HepG2 (cell line): ENCODE measurements around the gene IPO8. TPM values are rescaled to one million over a fixed set of nuclear protein-coding genes. Genes with fewer than 3 reads are reported as not detected.
"Not testable (repeated sequence)": the region's sequence is repeated elsewhere in the genome, so short reads cannot be mapped to it uniquely, and the experiment has no call there.

Source experiments
- ATAC-seq: fragments of 200-7000 bp; cut with Tn5 transposase; 3 replicates; pipeline ENCODE4 v1.9.1; 2020; ENCODE audit warnings: mild to moderate bottlenecking, moderate library complexity
- BruUV-seq: library from RNA; stranded (reverse); fragments of 400-500 nt; replicated peaks from 2 replicates; lab custom pipeline; 2021; lab: Mats Ljungman, UMichigan
- CTCF ChIA-PET: fragments of 300-600 bp; formaldehyde crosslinking; extraction: SDS; loops from one replicate; lab custom pipeline; 2021; ENCODE audit warnings: low total read pairs, inconsistent platforms, low intra/inter-chr PET ratio; lab: Yijun Ruan, JAX
- POLR2A ChIA-PET: fragments of 350-600 bp; sonication (Branson Sonifier 250); formaldehyde crosslinking; loops from one replicate; lab custom pipeline; 2020; ENCODE audit warnings: antibody characterized with exemption, inconsistent platforms; lab: Yijun Ruan, JAX
- DNase-seq: peaks from one replicate; pipeline ENCODE4 v3.0.0-alpha.2; 2015; ENCODE audit warnings: low spot score
- FAIRE-seq: peaks from 3 replicates; lab custom pipeline; 2011; peaks lifted over from hg19 to GRCh38; lab: Jason Lieb, UNC
- H2AFZ ChIP-seq: one replicate; pipeline ENCODE4 v1.6.1; 2011; ENCODE audit warnings: low read length, inconsistent platforms
- H3K27ac ChIP-seq: fragments of 300-600 bp; 3 replicates; pipeline ENCODE4 v1.8.0; 2011; ENCODE audit warnings: mixed run types, mild to moderate bottlenecking, mixed read lengths, low read length, inconsistent platforms; ENCODE audit not compliant: insufficient read depth; ENCODE audit errors: extremely low read length
- H3K27me3 ChIP-seq, 2 experiments: fragments of 200-600 bp in 1 of 2; 2 replicates in 1 of 2; 3 replicates in 1 of 2; pipeline versions ENCODE4 v1.6.0 to v1.8.0; 2011; ENCODE audit warnings: low read length in 2 of 2, mild to moderate bottlenecking in 2 of 2, moderate library complexity in 2 of 2, inconsistent platforms in 1 of 2; ENCODE audit not compliant: insufficient read depth in 2 of 2, control insufficient read depth in 1 of 2
- H3K36me3 ChIP-seq, 2 experiments: fragments of 200-600 bp in 1 of 2; replicated peaks in 1 of 2; 2 replicates in 1 of 2; 3 replicates in 1 of 2; pipeline versions ENCODE4 v1.5.1 to v1.8.0; 2011; ENCODE audit warnings: low read length in 2 of 2, inconsistent platforms in 1 of 2; ENCODE audit not compliant: insufficient read depth in 2 of 2, control insufficient read depth in 1 of 2
- H3K4me1 ChIP-seq: 2 replicates; pipeline ENCODE4 v1.5.1; 2012; ENCODE audit warnings: low read length, inconsistent platforms; ENCODE audit not compliant: insufficient read depth
- H3K4me2 ChIP-seq: 2 replicates; pipeline ENCODE4 v1.6.0; 2011; ENCODE audit warnings: low read depth, low read length, inconsistent platforms
- H3K4me3 ChIP-seq, 3 experiments: fragments of 200-600 bp in 1 of 3; sonication (generic), shearing (Covaris generic) in 1 of 3; replicated peaks in 1 of 3; 2 replicates each; pipeline ENCODE4 v1.5.1; 2011 to 2016; ENCODE audit warnings: low read length in 3 of 3, inconsistent platforms in 2 of 3, low read depth in 2 of 3, mild to moderate bottlenecking in 2 of 3, control low read depth in 1 of 3, mixed read lengths in 1 of 3; ENCODE audit not compliant: insufficient read depth in 1 of 3
- H3K79me2 ChIP-seq: one replicate; pipeline ENCODE4 v1.6.1; 2011; ENCODE audit warnings: low read length, inconsistent platforms; ENCODE audit not compliant: insufficient read depth
- H3K9ac ChIP-seq: 2 replicates; pipeline ENCODE4 v1.6.0; 2011; ENCODE audit warnings: mild to moderate bottlenecking, low read depth, low read length, inconsistent platforms; ENCODE audit not compliant: insufficient read depth
- H3K9me3 ChIP-seq: 2 replicates; pipeline ENCODE4 v1.5.1; 2012; ENCODE audit warnings: mild to moderate bottlenecking, low read length
- H4K20me1 ChIP-seq: 2 replicates; pipeline ENCODE4 v1.6.0; 2011; ENCODE audit warnings: inconsistent platforms, mild to moderate bottlenecking, low read length, moderate library complexity; ENCODE audit not compliant: insufficient read depth
- ZNF629 ChIP-seq: sonication (generic); formaldehyde crosslinking; conservative IDR thresholded peaks from 2 replicates; pipeline ENCODE4 v1.5.0; 2020; ENCODE audit warnings: missing genetic modification reagents
- WGBS: methylation state at CpG from one replicate; pipeline ENCODE4 v1.1.6; 2017; ENCODE audit warnings: low lambda C conversion rate; 5-methylcytosine and 5-hydroxymethylcytosine counted together
- in situ Hi-C: cut with HindIII; loops from 2 replicates; pipeline ENCODE4 v1.10.0; 2017; ENCODE audit warnings: low pct_unique_long_range_greater_than_20kb; ENCODE audit not compliant: extremely low pct_ligation_motif_present
- intact Hi-C: fragments of 100-400 bp; cut with micrococcal nuclease; formaldehyde crosslinking; loops from one replicate; pipeline ENCODE4 v1.10.0; 2022; ENCODE audit not compliant: unreplicated experiment
- polyA plus RNA-seq, 8 experiments: library from polyadenylated mRNA; depleted of rRNA in 3 of 8; stranded (reverse) in 7 of 8; unstranded in 1 of 8; fragments of >200 nt; fragmentation: Illumina TruSeq in 4 of 8; extraction: Trizol in 4 of 8; gene quantifications; 2 replicates each; pipeline versions ENCODE4 v1.2.1 to v1.2.3, GENCODE V29; 2011 to 2016; ENCODE audit warnings: low read depth in 4 of 8, missing spikeins in 1 of 8, mixed read lengths in 1 of 8; ENCODE audit not compliant: insufficient read depth in 1 of 8
- total RNA-seq, 5 experiments: library from RNA; depleted of rRNA; stranded (reverse); fragments of >200 nt; fragmentation: Illumina TruSeq; extraction: Trizol; gene quantifications; 2 replicates each; pipeline ENCODE4 v1.2.3, GENCODE V29; 2016; ENCODE audit warnings: low read depth in 1 of 5
- TF ChIP-seq, protein P1 (sequence below): sonication (generic); formaldehyde crosslinking; IDR thresholded peaks from 2 replicates; pipeline ENCODE4 v1.4.0; 2020; ENCODE audit warnings: mild to moderate bottlenecking, missing genetic modification reagents
- TF ChIP-seq, protein P2 (sequence below): sonication (generic); formaldehyde crosslinking; IDR thresholded peaks from 2 replicates; pipeline ENCODE4 v1.5.0; 2020; ENCODE audit warnings: missing genetic modification reagents

The IPO8 gene
- total and polyA plus RNA-seq, 2 of the 13 experiments (the other 11 are each of a cell fraction or from before 2014, with no cell fraction given) = 6.3 to 21.8 TPM

DNA sequence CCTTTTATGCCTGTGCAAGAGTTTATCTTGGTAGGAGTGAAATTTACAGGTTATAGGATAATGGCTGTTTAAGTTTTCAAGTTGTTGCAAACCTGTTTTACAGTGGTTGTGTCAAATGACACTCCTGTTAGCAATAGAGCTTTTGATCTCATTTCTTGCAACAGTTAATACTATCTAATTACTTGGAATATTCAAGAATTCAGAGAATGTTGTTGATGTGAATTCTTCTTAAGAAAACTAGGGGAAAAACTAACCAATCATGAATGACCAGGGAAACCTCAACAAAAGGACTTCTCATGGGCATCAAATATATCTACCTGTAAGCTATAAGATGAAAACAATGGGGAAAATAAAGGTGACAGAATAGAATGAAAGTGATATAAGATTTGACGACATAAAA, 85.0 kb downstream of the IPO8 start:
- Histone ChIP-seq H3K9me3 (no peaks in the 10 kb centered on the region), H2AFZ (no peak overlapping the region), H3K4me1 (peaks cover 17% of the 10 kb centered on the region), H3K27ac (no peak overlapping the region), H3K9ac (no peak overlapping the region), H3K27me3 (no peaks in the 10 kb centered on the region)
- intact Hi-C loops = no loop called here
- ATAC-seq (no peak), FAIRE-seq (no peak)
- ChIA-PET CTCF (no interaction called here), POLR2A (no interaction called here)
- TF ChIP-seq ZNF629 (CRISPR knock-in tag) = no peak
- TF ChIP-seq, protein P1, sequence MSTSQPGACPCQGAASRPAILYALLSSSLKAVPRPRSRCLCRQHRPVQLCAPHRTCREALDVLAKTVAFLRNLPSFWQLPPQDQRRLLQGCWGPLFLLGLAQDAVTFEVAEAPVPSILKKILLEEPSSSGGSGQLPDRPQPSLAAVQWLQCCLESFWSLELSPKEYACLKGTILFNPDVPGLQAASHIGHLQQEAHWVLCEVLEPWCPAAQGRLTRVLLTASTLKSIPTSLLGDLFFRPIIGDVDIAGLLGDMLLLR (CRISPR knock-in tag) = no peak
- TF ChIP-seq, protein P2, sequence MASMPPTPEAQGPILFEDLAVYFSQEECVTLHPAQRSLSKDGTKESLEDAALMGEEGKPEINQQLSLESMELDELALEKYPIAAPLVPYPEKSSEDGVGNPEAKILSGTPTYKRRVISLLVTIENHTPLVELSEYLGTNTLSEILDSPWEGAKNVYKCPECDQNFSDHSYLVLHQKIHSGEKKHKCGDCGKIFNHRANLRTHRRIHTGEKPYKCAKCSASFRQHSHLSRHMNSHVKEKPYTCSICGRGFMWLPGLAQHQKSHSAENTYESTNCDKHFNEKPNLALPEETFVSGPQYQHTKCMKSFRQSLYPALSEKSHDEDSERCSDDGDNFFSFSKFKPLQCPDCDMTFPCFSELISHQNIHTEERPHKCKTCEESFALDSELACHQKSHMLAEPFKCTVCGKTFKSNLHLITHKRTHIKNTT (CRISPR knock-in tag) = no peak
- TF ChIP-seq, all 625 proteins: peak for 0
- no peaks in the 10 kb centered on the region for H3K79me2 ChIP-seq
- no TSS peak for BruUV-seq
- no peak overlapping the region for H3K4me3 ChIP-seq
- DNase-seq = no peak
- in situ Hi-C loops = no loop called here
- H3K36me3 ChIP-seq = no peaks in the 10 kb centered on the region
- H3K4me2 ChIP-seq = no peak overlapping the region
- H4K20me1 ChIP-seq = no peaks in the 10 kb centered on the region
- WGBS = 94% methylated on average over 1 of the region's 1 CpG

DNA sequence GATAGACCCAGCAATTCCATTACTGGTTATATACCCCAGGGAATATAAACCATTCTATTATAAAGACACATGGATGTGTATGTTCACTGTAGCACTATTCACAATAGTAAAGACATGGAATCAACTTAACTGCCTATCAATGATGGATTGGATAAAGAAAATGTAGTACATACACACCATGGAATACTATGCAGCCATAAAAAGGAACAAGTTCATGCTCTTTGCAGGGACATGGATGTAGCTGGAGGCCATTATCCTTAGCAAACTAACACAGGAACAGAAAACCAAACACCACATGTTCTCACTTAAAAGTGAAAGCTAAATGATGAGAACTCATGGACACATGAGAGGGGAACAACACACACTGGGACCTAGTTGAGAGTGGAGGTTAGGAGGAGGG, 85.8 kb downstream of the IPO8 start:
- FAIRE-seq, H4K20me1 ChIP-seq, H3K27me3 ChIP-seq, H3K79me2 ChIP-seq, ATAC-seq, H3K9me3 ChIP-seq, CTCF ChIA-PET, BruUV-seq, H3K9ac ChIP-seq, H2AFZ ChIP-seq, H3K36me3 ChIP-seq, H3K4me2 ChIP-seq, in situ Hi-C loops, DNase-seq, H3K27ac ChIP-seq, intact Hi-C loops, H3K4me3 ChIP-seq, POLR2A ChIA-PET: not testable (repeated sequence)
- peaks cover 20% of the 10 kb centered on the region for H3K4me1 ChIP-seq
